Measurements from ENCODE around the gene CFAP70. TPM values are rescaled to one million over a fixed set of nuclear protein-coding genes. Genes with fewer than 3 reads are reported as not detected.
"Not testable (repeated sequence)": the region's sequence is repeated elsewhere in the genome, so short reads cannot be mapped to it uniquely, and the experiment has no call there.

CFAP70 gene
- total and polyA plus RNA-seq, 5 donors from 2014 or later, result 0.09 to 2.6 (median 0.25) TPM; not detected in 2

- no peak overlapping the region for H3K27ac ChIP-seq (ENCODE audit: insufficient read depth, low read length, poor library complexity, severe bottlenecking)
- Mint-ChIP-seq H3K4me1 (peaks cover 0 to 23% (median 14%) of the 10 kb centered on the region in 4 donors), H3K4me3 (no peak overlapping the region), H3K9me3 (no peaks in the 10 kb centered on the region), H3K27me3 (no peaks in the 10 kb centered on the region), H3K27ac (peak overlapping the region in 1 of 3 donors; percentile 56), H3K36me3 (peaks cover 32% of the 10 kb centered on the region)
- H3K4me3 ChIP-seq (ENCODE audit: low read depth, low read length), result no peak overlapping the region
- no peak for DNase-seq
- H3K36me3 ChIP-seq (ENCODE audit: control insufficient read depth, insufficient read depth, low read length), result peaks cover 56% of the 10 kb centered on the region
- peaks cover 0 to 3% of the 10 kb centered on the region in 2 experiments for H3K9me3 ChIP-seq (ENCODE audit: control insufficient read depth in 2 of 2, low read length in 2 of 2)
- no peaks in the 10 kb centered on the region for H3K4me1 ChIP-seq (ENCODE audit: control insufficient read depth, insufficient read depth, low read length, poor library complexity, severe bottlenecking)
- no peak for ATAC-seq (ENCODE audit: low read depth in 2 of 2)
- no peaks in the 10 kb centered on the region for H3K27me3 ChIP-seq (ENCODE audit: control insufficient read depth, insufficient read depth, low read length)
Observed at GRCh38 chr10:73399063-73399462, 40.4 kb upstream of the CFAP70 start.

GRCh38 chr10:73398024-73398423 lies 39.4 kb upstream of the CFAP70 start:
- Histone ChIP-seq H3K27ac (ENCODE audit: insufficient read depth, low read length, poor library complexity, severe bottlenecking) (no peak overlapping the region), H3K9me3 (ENCODE audit: control insufficient read depth in 2 of 2, low read length in 2 of 2) (peaks cover 0 to 3% of the 10 kb centered on the region in 2 experiments), H3K4me3 (ENCODE audit: low read depth, low read length) (no peak overlapping the region), H3K27me3 (ENCODE audit: control insufficient read depth, insufficient read depth, low read length) (no peaks in the 10 kb centered on the region), H3K36me3 (ENCODE audit: control insufficient read depth, insufficient read depth, low read length) (peaks cover 58% of the 10 kb centered on the region), H3K4me1 (ENCODE audit: control insufficient read depth, insufficient read depth, low read length, poor library complexity, severe bottlenecking) (no peaks in the 10 kb centered on the region)
- Mint-ChIP-seq H3K36me3 (peaks cover 40% of the 10 kb centered on the region), H3K27ac (no peak overlapping the region), H3K9me3 (no peaks in the 10 kb centered on the region), H3K27me3 (no peaks in the 10 kb centered on the region), H3K4me3 (no peak overlapping the region), H3K4me1 (peaks cover 0 to 19% (median 8%) of the 10 kb centered on the region in 4 donors)
- ATAC-seq (ENCODE audit: low read depth in 2 of 2) (no peak), DNase-seq (no peak)

DNA sequence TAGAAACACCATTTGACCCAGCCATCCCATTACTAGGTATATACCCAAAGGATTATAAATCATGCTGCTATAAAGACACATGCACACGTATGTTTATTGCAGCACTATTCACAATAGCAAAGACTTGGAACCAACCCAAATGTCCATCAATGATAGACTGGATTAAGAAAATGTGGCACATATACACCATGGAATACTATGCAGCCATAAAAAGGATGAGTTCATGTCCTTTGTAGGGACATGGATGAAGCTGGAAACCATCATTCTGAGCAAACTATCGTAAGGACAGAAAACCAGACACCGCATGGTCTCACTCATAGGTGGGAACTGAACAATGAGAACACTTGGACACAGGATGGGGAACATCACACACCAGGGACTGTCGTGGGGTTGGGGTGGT lies 35.7 kb upstream of the CFAP70 start:
- Mint-ChIP-seq H3K36me3 (peaks cover 50% of the 10 kb centered on the region), H3K4me1 (peaks cover 4 to 20% (median 8%) of the 10 kb centered on the region in 4 donors)
- ATAC-seq (ENCODE audit: low read depth in 2 of 2); H3K4me3 Mint-ChIP-seq; H3K27ac ChIP-seq (ENCODE audit: insufficient read depth, low read length, poor library complexity, severe bottlenecking); H3K27ac Mint-ChIP-seq; H3K4me3 ChIP-seq (ENCODE audit: low read depth, low read length); H3K9me3 Mint-ChIP-seq; H3K9me3 ChIP-seq (ENCODE audit: control insufficient read depth in 2 of 2, low read length in 2 of 2); H3K4me1 ChIP-seq (ENCODE audit: control insufficient read depth, insufficient read depth, low read length, poor library complexity, severe bottlenecking); H3K27me3 Mint-ChIP-seq; H3K27me3 ChIP-seq (ENCODE audit: control insufficient read depth, insufficient read depth, low read length); DNase-seq: not testable (repeated sequence)
- peaks cover 67% of the 10 kb centered on the region for H3K36me3 ChIP-seq (ENCODE audit: control insufficient read depth, insufficient read depth, low read length)

DNA sequence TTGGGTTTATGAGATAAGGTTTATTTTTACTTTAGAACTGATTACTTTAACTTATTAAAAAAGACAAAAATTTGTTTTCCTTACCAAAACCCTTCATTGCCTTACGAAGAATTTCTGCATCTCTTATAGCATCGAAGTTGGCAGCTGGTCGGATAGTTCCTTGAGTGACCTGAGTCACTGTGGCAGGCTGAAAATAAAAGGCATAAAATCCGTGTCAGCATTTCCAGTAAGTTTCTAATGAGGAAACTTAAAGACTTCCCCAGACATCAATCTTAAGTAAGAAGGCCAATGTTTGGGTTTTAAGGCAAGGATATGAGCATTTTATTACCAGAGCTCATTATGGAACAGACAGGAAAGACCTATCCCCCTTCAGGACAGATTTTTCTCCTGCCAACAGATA lies 29.6 kb upstream of the CFAP70 start:
- peaks cover 73% of the 10 kb centered on the region for H3K36me3 ChIP-seq (ENCODE audit: control insufficient read depth, insufficient read depth, low read length)
- H3K4me3 ChIP-seq (ENCODE audit: low read depth, low read length), result no peak overlapping the region
- no peaks in the 10 kb centered on the region for H3K4me1 ChIP-seq (ENCODE audit: control insufficient read depth, insufficient read depth, low read length, poor library complexity, severe bottlenecking)
- H3K27me3 ChIP-seq (ENCODE audit: control insufficient read depth, insufficient read depth, low read length), result no peaks in the 10 kb centered on the region
- DNase-seq (no peak), ATAC-seq (ENCODE audit: low read depth in 2 of 2) (no peak)
- Mint-ChIP-seq H3K27ac (no peak overlapping the region), H3K4me3 (no peak overlapping the region), H3K4me1 (peaks cover 0 to 14% (median 6%) of the 10 kb centered on the region in 4 donors), H3K36me3 (peaks cover 34% of the 10 kb centered on the region), H3K27me3 (no peaks in the 10 kb centered on the region), H3K9me3 (no peaks in the 10 kb centered on the region)
- H3K9me3 ChIP-seq (ENCODE audit: control insufficient read depth in 2 of 2, low read length in 2 of 2), result no peaks in the 10 kb centered on the region
- no peak overlapping the region for H3K27ac ChIP-seq (ENCODE audit: insufficient read depth, low read length, poor library complexity, severe bottlenecking)

DNA sequence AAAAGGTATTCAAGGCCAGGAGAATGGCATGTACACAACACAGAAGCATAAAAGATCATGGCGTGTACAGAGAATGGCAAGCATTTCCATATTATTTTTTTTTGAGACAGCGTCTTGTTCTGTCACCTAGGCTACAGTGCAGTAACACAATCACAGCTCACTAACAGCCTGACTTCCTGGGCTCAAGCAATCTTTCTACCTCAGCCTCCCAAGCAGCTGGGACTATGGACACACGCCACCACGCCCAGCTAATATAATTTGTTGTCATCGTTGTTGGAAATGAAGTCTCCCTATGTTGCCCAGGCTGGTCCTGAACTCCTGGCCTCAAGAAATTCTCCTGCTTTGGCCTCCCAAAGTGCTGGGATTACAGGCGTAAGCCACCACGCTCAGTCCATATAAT lies 27.9 kb upstream of the CFAP70 start:
- H3K27ac Mint-ChIP-seq, result no peak overlapping the region
- H3K36me3 Mint-ChIP-seq, result peaks cover 34% of the 10 kb centered on the region

GRCh38 chr10:73379064-73379748 lies 20.5 kb upstream of the CFAP70 start:
- no peaks in the 10 kb centered on the region for H3K9me3 ChIP-seq (ENCODE audit: control insufficient read depth in 2 of 2, low read length in 2 of 2)
- no peaks in the 10 kb centered on the region for H3K27me3 ChIP-seq (ENCODE audit: control insufficient read depth, insufficient read depth, low read length)
- no peak overlapping the region for H3K4me3 ChIP-seq (ENCODE audit: low read depth, low read length)
- no peaks in the 10 kb centered on the region for H3K27me3 Mint-ChIP-seq
- peaks cover 54% of the 10 kb centered on the region for H3K36me3 Mint-ChIP-seq
- H3K27ac ChIP-seq (ENCODE audit: insufficient read depth, low read length, poor library complexity, severe bottlenecking), result no peak overlapping the region
- H3K4me1 ChIP-seq (ENCODE audit: control insufficient read depth, insufficient read depth, low read length, poor library complexity, severe bottlenecking), result no peaks in the 10 kb centered on the region
- no peaks in the 10 kb centered on the region for H3K9me3 Mint-ChIP-seq
- H3K27ac Mint-ChIP-seq, result peak overlapping the region in 1 of 3 donors; percentile 39
- H3K4me1 Mint-ChIP-seq, result peaks cover 3 to 4% (median 4%) of the 10 kb centered on the region in 4 donors
- DNase-seq (peak in 1 of 3 donors; percentile 41), ATAC-seq (ENCODE audit: low read depth in 2 of 2) (no peak)
- peaks cover 90% of the 10 kb centered on the region for H3K36me3 ChIP-seq (ENCODE audit: control insufficient read depth, insufficient read depth, low read length)
- H3K4me3 Mint-ChIP-seq, result no peak overlapping the region

More for the DNA sequence above, 27.9 kb upstream of the CFAP70 start:
- H3K9me3 Mint-ChIP-seq, result no peaks in the 10 kb centered on the region
- H3K4me3 ChIP-seq (ENCODE audit: low read depth, low read length), result no peak overlapping the region
- peaks cover 89% of the 10 kb centered on the region for H3K36me3 ChIP-seq (ENCODE audit: control insufficient read depth, insufficient read depth, low read length)
- peaks cover 0 to 8% (median 2%) of the 10 kb centered on the region in 4 donors for H3K4me1 Mint-ChIP-seq
- no peaks in the 10 kb centered on the region for H3K4me1 ChIP-seq (ENCODE audit: control insufficient read depth, insufficient read depth, low read length, poor library complexity, severe bottlenecking)
- H3K27ac ChIP-seq (ENCODE audit: insufficient read depth, low read length, poor library complexity, severe bottlenecking), result no peak overlapping the region
- no peak overlapping the region for H3K4me3 Mint-ChIP-seq
- no peaks in the 10 kb centered on the region for H3K9me3 ChIP-seq (ENCODE audit: control insufficient read depth in 2 of 2, low read length in 2 of 2)
- H3K27me3 ChIP-seq (ENCODE audit: control insufficient read depth, insufficient read depth, low read length), result no peaks in the 10 kb centered on the region
- ATAC-seq (ENCODE audit: low read depth in 2 of 2), result no peak
- no peak for DNase-seq
- no peaks in the 10 kb centered on the region for H3K27me3 Mint-ChIP-seq

DNA sequence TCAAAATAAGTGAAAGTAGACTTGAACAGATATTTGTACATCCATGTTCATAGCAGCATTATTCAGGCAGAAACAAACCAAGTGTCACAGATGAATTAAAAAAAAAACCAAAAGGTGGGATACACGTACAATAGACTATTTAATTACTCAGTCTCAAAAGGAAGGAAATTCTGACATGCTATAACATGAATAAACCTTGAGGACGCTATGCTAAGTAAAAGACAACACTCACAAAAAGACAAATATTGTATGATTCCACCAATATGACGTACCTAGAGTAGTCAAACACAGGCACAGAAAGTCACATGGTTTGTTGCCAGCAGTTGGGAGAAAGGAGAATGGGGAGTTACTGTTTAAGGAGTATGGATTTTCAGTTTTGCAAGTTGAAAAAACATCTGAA lies 18.0 kb upstream of the CFAP70 start:
- H3K27ac Mint-ChIP-seq, result no peak overlapping the region
- Histone ChIP-seq H3K4me1 (ENCODE audit: control insufficient read depth, insufficient read depth, low read length, poor library complexity, severe bottlenecking) (no peaks in the 10 kb centered on the region), H3K4me3 (ENCODE audit: low read depth, low read length) (no peak overlapping the region), H3K36me3 (ENCODE audit: control insufficient read depth, insufficient read depth, low read length) (peaks cover 74% of the 10 kb centered on the region), H3K27me3 (ENCODE audit: control insufficient read depth, insufficient read depth, low read length) (no peaks in the 10 kb centered on the region), H3K27ac (ENCODE audit: insufficient read depth, low read length, poor library complexity, severe bottlenecking) (no peak overlapping the region), H3K9me3 (ENCODE audit: control insufficient read depth in 2 of 2, low read length in 2 of 2) (no peaks in the 10 kb centered on the region)
- H3K9me3 Mint-ChIP-seq, result no peaks in the 10 kb centered on the region
- H3K27me3 Mint-ChIP-seq, result no peaks in the 10 kb centered on the region
- DNase-seq (no peak), ATAC-seq (ENCODE audit: low read depth in 2 of 2) (no peak)
- peaks cover 5 to 6% (median 6%) of the 10 kb centered on the region in 4 donors for H3K4me1 Mint-ChIP-seq
- H3K4me3 Mint-ChIP-seq, result no peak overlapping the region
- H3K36me3 Mint-ChIP-seq, result peaks cover 47% of the 10 kb centered on the region

DNA sequence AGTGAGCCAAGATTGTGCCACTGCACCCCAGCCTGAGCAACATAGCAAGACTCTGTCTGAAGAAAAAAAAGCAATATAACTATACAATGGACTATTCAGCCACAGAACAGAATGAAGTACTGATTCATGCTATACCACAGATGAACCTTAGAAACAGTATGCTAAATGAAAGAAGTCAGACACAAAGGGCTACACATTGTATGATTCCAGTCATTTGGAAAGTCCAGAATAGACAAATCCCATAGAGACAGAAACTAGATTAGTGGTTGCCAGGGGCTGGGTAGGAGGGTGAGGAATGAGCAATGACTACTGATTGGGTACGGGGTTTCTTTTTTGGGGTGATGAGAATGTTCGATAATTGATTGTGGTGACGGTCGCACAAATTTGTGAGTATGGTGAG lies 9.6 kb upstream of the CFAP70 start:
- Histone ChIP-seq H3K4me1 (ENCODE audit: control insufficient read depth, insufficient read depth, low read length, poor library complexity, severe bottlenecking) (peaks cover 12% of the 10 kb centered on the region), H3K27ac (ENCODE audit: insufficient read depth, low read length, poor library complexity, severe bottlenecking) (no peak overlapping the region), H3K27me3 (ENCODE audit: control insufficient read depth, insufficient read depth, low read length) (no peaks in the 10 kb centered on the region), H3K4me3 (ENCODE audit: low read depth, low read length) (no peak overlapping the region), H3K9me3 (ENCODE audit: control insufficient read depth in 2 of 2, low read length in 2 of 2) (no peaks in the 10 kb centered on the region), H3K36me3 (ENCODE audit: control insufficient read depth, insufficient read depth, low read length) (peaks cover 27% of the 10 kb centered on the region)
- Mint-ChIP-seq H3K4me3 (no peak overlapping the region), H3K4me1 (peaks cover 6 to 16% (median 12%) of the 10 kb centered on the region in 4 donors), H3K9me3 (peaks cover 0 to 2% (median 0%) of the 10 kb centered on the region in 7 donors), H3K27me3 (no peaks in the 10 kb centered on the region), H3K36me3 (peaks cover 47% of the 10 kb centered on the region), H3K27ac (no peak overlapping the region)
- DNase-seq (no peak), ATAC-seq (ENCODE audit: low read depth in 2 of 2) (no peak)

All from CD4-positive, CD25-positive, alpha-beta regulatory T cell (primary cell).